ENCODE measurements around the gene IGIP. TPM values are rescaled to one million over a fixed set of nuclear protein-coding genes. Genes with fewer than 3 reads are reported as not detected.

IGIP gene
- total and polyA plus RNA-seq, 2 of the 8 experiments (the other 6 are each of a cell fraction or from before 2014, with no cell fraction given), result 0.32 to 0.69 TPM

- TF ChIP-seq CTCF (IDR thresholded peaks at IDR 0.05; ENCODE audit: control extremely low read depth in 1 of 3, insufficient read depth in 1 of 3, low read depth in 1 of 3, low read length in 3 of 3) (no peak), POU5F1 (IDR thresholded peaks at IDR 0.05; ENCODE audit: low read depth, low read length) (no peak), NANOG (IDR thresholded peaks at IDR 0.05; ENCODE audit: insufficient read depth, low read depth, low read length, poor library complexity, severe bottlenecking) (no peak)
Observed at GRCh38 chr5:140131967-140132409, 6.3 kb downstream of the IGIP start (continued).

Measured in H1 (cell line).